ENCODE measurements around the gene ZSWIM6. TPM values are rescaled to one million over a fixed set of nuclear protein-coding genes. Genes with fewer than 3 reads are reported as not detected.

ZSWIM6 gene
- polyA plus RNA-seq, 1 of the 3 experiments (the other 2 are of a cell fraction): 7.4 TPM

DNA sequence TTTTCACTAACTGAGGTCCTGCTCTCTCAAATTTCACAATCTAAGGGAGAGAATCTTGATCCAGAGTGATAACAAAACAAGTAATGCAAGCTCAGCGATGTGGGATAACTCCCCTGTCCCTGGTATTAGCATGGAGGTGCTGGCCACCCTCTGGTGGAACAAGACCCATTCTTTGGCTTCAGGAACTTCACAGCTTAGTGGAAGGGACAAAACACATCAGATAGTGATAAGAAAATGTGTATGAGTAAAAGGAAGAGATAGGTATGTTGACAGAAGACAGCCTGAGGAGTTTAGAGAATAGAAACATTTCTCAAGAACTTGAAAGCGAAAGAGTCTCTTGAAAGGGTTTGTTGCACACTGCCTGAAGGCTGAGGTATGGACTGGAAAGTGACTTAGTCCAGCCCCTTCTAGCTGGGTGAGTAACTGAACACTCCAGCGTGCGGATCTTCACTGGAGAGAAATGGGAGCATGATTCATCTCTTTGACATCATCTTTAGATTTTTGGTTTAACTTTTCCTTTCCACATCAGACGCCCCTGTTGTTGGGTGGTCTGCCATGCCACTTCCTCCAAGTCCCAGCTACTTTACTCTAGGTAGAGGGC, 25.4 kb upstream of the ZSWIM6 start:
- Histone ChIP-seq H3K9ac (peak overlapping the region; percentile 50), H3K4me1 (ENCODE audit: control insufficient read depth in 1 of 2, insufficient read depth in 2 of 2, low read depth in 1 of 2, low read length in 1 of 2) (peaks cover 7 to 34% of the 10 kb centered on the region in 2 experiments), H3K36me3 (replicated peaks in 1 of 2; ENCODE audit: control insufficient read depth in 1 of 2, insufficient read depth in 2 of 2, low read length in 1 of 2) (no peaks in the 10 kb centered on the region), H3K27ac (ENCODE audit: low read depth in 2 of 2, low read length in 1 of 2) (peak overlapping the region in 1 of 2 experiments; percentile 79; a peak in 2 of 4 replicates), H3K9me3 (no peaks in the 10 kb centered on the region), H3K4me3 (ENCODE audit: low read depth in 2 of 2, low read length in 1 of 2) (no peak overlapping the region), H3K9me2 (no peaks in the 10 kb centered on the region), H3F3A (replicated peaks; ENCODE audit: insufficient read depth) (peaks cover 23% of the 10 kb centered on the region), H3K4me2 (peak overlapping the region; percentile 46), H2AFZ (ENCODE audit: low read depth) (peak overlapping the region; percentile 56), H3K27me3 (ENCODE audit: insufficient read depth) (no peaks in the 10 kb centered on the region), H3K79me2 (ENCODE audit: insufficient read depth) (no peaks in the 10 kb centered on the region), H4K20me1 (ENCODE audit: insufficient read depth) (no peaks in the 10 kb centered on the region)
- 36% methylated on average over 5 of the region's 5 CpGs for WGBS (ENCODE audit: low lambda C conversion rate)
- DNase-seq: no peak
- TF ChIP-seq JUND (IDR thresholded peaks at IDR 0.05): peak; percentile 37; the same call in 1 of the 2 replicates
- peak; percentile 70; the same call in 1 of the 2 replicates for TF ChIP-seq FOSL2 (IDR thresholded peaks at IDR 0.05; ENCODE audit: borderline replicate concordance, low read depth)
- TF ChIP-seq RXRA (IDR thresholded peaks at IDR 0.05; ENCODE audit: borderline replicate concordance, low read depth): no peak
- TF ChIP-seq, protein P1, sequence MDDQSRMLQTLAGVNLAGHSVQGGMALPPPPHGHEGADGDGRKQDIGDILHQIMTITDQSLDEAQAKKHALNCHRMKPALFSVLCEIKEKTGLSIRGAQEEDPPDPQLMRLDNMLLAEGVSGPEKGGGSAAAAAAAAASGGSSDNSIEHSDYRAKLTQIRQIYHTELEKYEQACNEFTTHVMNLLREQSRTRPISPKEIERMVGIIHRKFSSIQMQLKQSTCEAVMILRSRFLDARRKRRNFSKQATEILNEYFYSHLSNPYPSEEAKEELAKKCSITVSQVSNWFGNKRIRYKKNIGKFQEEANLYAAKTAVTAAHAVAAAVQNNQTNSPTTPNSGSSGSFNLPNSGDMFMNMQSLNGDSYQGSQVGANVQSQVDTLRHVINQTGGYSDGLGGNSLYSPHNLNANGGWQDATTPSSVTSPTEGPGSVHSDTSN (IDR thresholded peaks at IDR 0.05): peak; percentile 47; the same call in 1 of the 2 replicates
- TF ChIP-seq TCF12 (IDR thresholded peaks at IDR 0.05): peak; percentile 41; the same call in 1 of the 2 replicates
- TF ChIP-seq GABPA (IDR thresholded peaks at IDR 0.05; ENCODE audit: low read depth): no peak
- TF ChIP-seq, protein P2, sequence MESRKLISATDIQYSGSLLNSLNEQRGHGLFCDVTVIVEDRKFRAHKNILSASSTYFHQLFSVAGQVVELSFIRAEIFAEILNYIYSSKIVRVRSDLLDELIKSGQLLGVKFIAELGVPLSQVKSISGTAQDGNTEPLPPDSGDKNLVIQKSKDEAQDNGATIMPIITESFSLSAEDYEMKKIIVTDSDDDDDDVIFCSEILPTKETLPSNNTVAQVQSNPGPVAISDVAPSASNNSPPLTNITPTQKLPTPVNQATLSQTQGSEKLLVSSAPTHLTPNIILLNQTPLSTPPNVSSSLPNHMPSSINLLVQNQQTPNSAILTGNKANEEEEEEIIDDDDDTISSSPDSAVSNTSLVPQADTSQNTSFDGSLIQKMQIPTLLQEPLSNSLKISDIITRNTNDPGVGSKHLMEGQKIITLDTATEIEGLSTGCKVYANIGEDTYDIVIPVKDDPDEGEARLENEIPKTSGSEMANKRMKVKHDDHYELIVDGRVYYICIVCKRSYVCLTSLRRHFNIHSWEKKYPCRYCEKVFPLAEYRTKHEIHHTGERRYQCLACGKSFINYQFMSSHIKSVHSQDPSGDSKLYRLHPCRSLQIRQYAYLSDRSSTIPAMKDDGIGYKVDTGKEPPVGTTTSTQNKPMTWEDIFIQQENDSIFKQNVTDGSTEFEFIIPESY (IDR thresholded peaks at IDR 0.05; ENCODE audit: borderline replicate concordance, low read depth): no peak
- POLR2A ChIA-PET: no interaction called here
- CTCF ChIA-PET: no interaction called here

DNA sequence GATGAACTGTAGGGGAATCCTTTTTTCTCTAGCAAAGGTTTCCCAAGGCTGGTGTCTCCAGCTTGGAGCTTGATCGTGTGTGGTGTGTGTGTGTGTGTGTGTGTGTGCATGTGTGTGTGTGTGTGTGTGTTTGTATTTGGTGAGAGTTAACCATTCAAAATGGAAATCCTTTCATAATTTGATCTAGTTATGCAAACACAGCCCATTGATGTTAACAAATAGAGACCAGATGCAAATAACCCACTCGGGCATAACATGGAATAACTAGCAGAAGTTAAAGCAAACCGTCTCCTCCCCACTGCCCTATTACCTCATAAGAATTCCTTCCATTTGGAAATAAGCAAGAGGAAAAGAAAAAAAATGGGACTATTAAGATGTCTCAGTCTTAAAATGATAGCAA, 24.9 kb upstream of the ZSWIM6 start:
- 75% methylated on average over 3 of the region's 3 CpGs for WGBS (ENCODE audit: low lambda C conversion rate)
- no peaks in the 10 kb centered on the region for H3K27me3 ChIP-seq (ENCODE audit: insufficient read depth)
- peak overlapping the region; percentile 46 for H3K4me2 ChIP-seq
- H3K79me2 ChIP-seq (ENCODE audit: insufficient read depth): no peaks in the 10 kb centered on the region
- no peak overlapping the region for H3K4me3 ChIP-seq (ENCODE audit: low read depth in 2 of 2, low read length in 1 of 2)
- H3K9me3 ChIP-seq: no peaks in the 10 kb centered on the region
- no peaks in the 10 kb centered on the region for H3K36me3 ChIP-seq (replicated peaks in 1 of 2; ENCODE audit: control insufficient read depth in 1 of 2, insufficient read depth in 2 of 2, low read length in 1 of 2)
- peak overlapping the region; percentile 56; the same call in 1 of the 2 replicates for H2AFZ ChIP-seq (ENCODE audit: low read depth)
- CTCF ChIA-PET: no interaction called here
- POLR2A ChIA-PET: no interaction called here
- peaks cover 19% of the 10 kb centered on the region for H3F3A ChIP-seq (replicated peaks; ENCODE audit: insufficient read depth)
- DNase-seq: no peak
- H3K9ac ChIP-seq: peak overlapping the region; percentile 50
- peaks cover 7 to 35% of the 10 kb centered on the region in 2 experiments for H3K4me1 ChIP-seq (ENCODE audit: control insufficient read depth in 1 of 2, insufficient read depth in 2 of 2, low read depth in 1 of 2, low read length in 1 of 2)
- H4K20me1 ChIP-seq (ENCODE audit: insufficient read depth): no peaks in the 10 kb centered on the region
- TF ChIP-seq, protein P2 (IDR thresholded peaks at IDR 0.05; ENCODE audit: borderline replicate concordance, low read depth): no peak
- TF ChIP-seq FOSL2 (IDR thresholded peaks at IDR 0.05; ENCODE audit: borderline replicate concordance, low read depth): no peak
- no peak for TF ChIP-seq POLR2AphosphoS5 (IDR thresholded peaks at IDR 0.05; ENCODE audit: low read depth, low read length)
- TF ChIP-seq EP300 (IDR thresholded peaks at IDR 0.05; ENCODE audit: borderline replicate concordance in 1 of 2, low read depth in 1 of 2, low read length in 1 of 2): no peak
- no peak for TF ChIP-seq TAF1 (IDR thresholded peaks at IDR 0.05; ENCODE audit: borderline replicate concordance, low read depth, low read length)
- no peak for TF ChIP-seq CHD2 (IDR thresholded peaks at IDR 0.05; ENCODE audit: low read length, partially characterized antibody)
- TF ChIP-seq, protein P1 (IDR thresholded peaks at IDR 0.05): no peak
- no peak for TF ChIP-seq SMC3 (IDR thresholded peaks at IDR 0.05; ENCODE audit: low read depth, low read length)
- TF ChIP-seq, protein P3, sequence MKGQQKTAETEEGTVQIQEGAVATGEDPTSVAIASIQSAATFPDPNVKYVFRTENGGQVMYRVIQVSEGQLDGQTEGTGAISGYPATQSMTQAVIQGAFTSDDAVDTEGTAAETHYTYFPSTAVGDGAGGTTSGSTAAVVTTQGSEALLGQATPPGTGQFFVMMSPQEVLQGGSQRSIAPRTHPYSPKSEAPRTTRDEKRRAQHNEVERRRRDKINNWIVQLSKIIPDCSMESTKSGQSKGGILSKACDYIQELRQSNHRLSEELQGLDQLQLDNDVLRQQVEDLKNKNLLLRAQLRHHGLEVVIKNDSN (IDR thresholded peaks at IDR 0.05; ENCODE audit: borderline replicate concordance, low read depth): no peak
- TF ChIP-seq NRF1 (IDR thresholded peaks at IDR 0.05; ENCODE audit: low read depth, low read length): no peak
- no peak for TF ChIP-seq GATA2 (CRISPR knock-in tag; IDR thresholded peaks at IDR 0.05)
- no peak for TF ChIP-seq YY1 (IDR thresholded peaks at IDR 0.05; ENCODE audit: low read depth)
- peak overlapping the region in 1 of 2 experiments; percentile 79; a peak in 2 of 4 replicates for H3K27ac ChIP-seq (ENCODE audit: low read depth in 2 of 2, low read length in 1 of 2)
- H3K9me2 ChIP-seq: no peaks in the 10 kb centered on the region

Data from SK-N-SH (cell line).